Type B pancreatic cell (in vitro differentiated cells): ENCODE measurements around the gene ESRRA. TPM values are rescaled to one million over a fixed set of nuclear protein-coding genes. Genes with fewer than 3 reads are reported as not detected.

Experiments
- DNase-seq: peaks from one replicate; pipeline ENCODE4 v3.0.0; 2021; ENCODE audit warnings: mixed read lengths; ENCODE audit not compliant: unreplicated experiment; ENCODE audit errors: extremely low spot score
- H3K27ac Mint-ChIP-seq: 2 replicates; pipeline ENCODE4 v1.8.0; 2021; ENCODE audit warnings: mild to moderate bottlenecking, mixed read lengths
- H3K27me3 Mint-ChIP-seq: 2 replicates; pipeline ENCODE4 v1.8.0; 2021; ENCODE audit warnings: mixed read lengths
- H3K36me3 Mint-ChIP-seq: 2 replicates; pipeline ENCODE4 v1.8.0; 2021; ENCODE audit warnings: mixed read lengths
- H3K4me1 Mint-ChIP-seq: one replicate; pipeline ENCODE4 v1.8.0; 2021; ENCODE audit warnings: mixed read lengths; ENCODE audit not compliant: unreplicated experiment
- H3K4me3 Mint-ChIP-seq: 2 replicates; pipeline ENCODE4 v1.8.0; 2021; ENCODE audit warnings: mild to moderate bottlenecking, mixed read lengths
- H3K9me3 Mint-ChIP-seq: 2 replicates; pipeline ENCODE4 v1.8.0; 2021; ENCODE audit warnings: mixed read lengths
- total RNA-seq: library from RNA; stranded (reverse); gene quantifications from 2 replicates; pipeline ENCODE4 v1.2.1, GENCODE V29; 2021; ENCODE audit warnings: low replicate concordance
- TF ChIP-seq, protein P1 (sequence below): fragments of 200-600 bp; sonication (generic); conservative IDR thresholded peaks from 2 replicates; pipeline ENCODE4 v1.5.0; 2021; ENCODE audit warnings: antibody characterized with exemption, mild to moderate bottlenecking

ESRRA gene
- total RNA-seq, 1 donor from 2014 or later = 41.7 TPM

DNA sequence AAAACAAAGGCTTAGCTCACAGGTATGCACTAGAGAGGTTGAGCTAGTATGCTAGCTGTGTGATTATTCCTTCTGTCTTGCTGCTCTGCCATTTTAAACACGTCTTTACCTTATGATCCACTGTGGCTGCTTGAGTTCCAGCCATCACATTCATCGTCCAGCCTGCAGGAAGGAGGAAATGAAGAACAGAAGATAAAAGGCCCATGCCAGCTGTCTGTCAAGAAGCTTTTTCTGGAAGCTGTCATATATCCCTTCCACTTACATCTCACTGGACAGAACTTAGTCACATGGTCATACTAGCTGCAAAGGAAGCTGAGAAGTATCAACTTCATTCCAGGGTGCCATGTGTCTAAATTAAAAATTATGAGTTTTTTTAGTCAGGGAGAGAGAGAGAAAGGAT is 22.1 kb downstream of the ESRRA start:
- TF ChIP-seq, protein P1, sequence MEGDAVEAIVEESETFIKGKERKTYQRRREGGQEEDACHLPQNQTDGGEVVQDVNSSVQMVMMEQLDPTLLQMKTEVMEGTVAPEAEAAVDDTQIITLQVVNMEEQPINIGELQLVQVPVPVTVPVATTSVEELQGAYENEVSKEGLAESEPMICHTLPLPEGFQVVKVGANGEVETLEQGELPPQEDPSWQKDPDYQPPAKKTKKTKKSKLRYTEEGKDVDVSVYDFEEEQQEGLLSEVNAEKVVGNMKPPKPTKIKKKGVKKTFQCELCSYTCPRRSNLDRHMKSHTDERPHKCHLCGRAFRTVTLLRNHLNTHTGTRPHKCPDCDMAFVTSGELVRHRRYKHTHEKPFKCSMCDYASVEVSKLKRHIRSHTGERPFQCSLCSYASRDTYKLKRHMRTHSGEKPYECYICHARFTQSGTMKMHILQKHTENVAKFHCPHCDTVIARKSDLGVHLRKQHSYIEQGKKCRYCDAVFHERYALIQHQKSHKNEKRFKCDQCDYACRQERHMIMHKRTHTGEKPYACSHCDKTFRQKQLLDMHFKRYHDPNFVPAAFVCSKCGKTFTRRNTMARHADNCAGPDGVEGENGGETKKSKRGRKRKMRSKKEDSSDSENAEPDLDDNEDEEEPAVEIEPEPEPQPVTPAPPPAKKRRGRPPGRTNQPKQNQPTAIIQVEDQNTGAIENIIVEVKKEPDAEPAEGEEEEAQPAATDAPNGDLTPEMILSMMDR = no peak
- peaks cover 6% of the 10 kb centered on the region for H3K4me1 Mint-ChIP-seq
- H3K27ac Mint-ChIP-seq = no peak overlapping the region
- H3K4me3 Mint-ChIP-seq = no peak overlapping the region
- DNase-seq = no peak
- H3K36me3 Mint-ChIP-seq = no peaks in the 10 kb centered on the region
- no peaks in the 10 kb centered on the region for H3K27me3 Mint-ChIP-seq
- no peaks in the 10 kb centered on the region for H3K9me3 Mint-ChIP-seq

DNA sequence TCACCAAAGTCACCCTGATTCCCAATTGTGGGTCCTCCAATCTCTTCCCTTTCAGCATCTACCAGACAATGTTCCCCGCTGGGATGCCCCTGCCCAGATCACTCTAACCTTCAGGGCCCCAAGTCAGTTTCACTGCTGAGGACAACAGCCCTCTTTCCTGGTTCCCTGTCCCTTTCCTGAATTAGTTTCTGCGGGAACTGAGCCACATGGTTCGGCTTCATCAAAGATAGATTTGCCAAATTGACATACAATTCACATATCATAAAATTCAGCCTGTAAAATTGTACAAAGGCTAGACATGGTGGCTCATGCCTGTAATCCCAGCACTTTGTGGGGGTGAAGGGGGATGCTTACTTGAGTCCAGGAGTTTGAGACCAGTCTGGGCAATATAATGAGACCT is 22.7 kb downstream of the ESRRA start:
- H3K4me1 Mint-ChIP-seq = peaks cover 6% of the 10 kb centered on the region
- TF ChIP-seq, protein P1 = no peak
- no peak for DNase-seq
- no peak overlapping the region for H3K4me3 Mint-ChIP-seq
- no peak overlapping the region for H3K27ac Mint-ChIP-seq
- no peaks in the 10 kb centered on the region for H3K27me3 Mint-ChIP-seq
- no peaks in the 10 kb centered on the region for H3K9me3 Mint-ChIP-seq
- H3K36me3 Mint-ChIP-seq = no peaks in the 10 kb centered on the region

DNA sequence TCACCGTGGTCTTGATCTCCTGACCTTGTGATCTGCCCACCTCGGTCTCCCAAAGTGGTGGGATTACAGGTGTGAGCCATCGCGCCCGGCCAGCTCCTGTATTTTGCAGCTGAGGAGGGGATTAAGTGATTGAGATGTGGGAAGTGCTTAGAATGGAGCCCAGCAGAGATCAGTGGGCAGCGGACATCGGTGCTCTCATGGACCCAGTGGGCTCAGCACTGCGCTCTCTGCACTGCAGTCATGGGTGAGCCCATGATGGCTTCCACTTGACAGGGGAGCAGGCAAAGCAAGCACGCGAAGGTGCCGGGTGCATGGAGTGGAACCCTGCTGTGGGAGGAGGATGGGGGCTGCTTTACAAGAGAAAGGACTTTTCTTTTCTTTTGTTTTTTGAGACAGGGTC is 25.6 kb downstream of the ESRRA start:
- Mint-ChIP-seq H3K4me1 (peaks cover 11% of the 10 kb centered on the region), H3K9me3 (no peaks in the 10 kb centered on the region), H3K27me3 (peaks cover 3% of the 10 kb centered on the region), H3K36me3 (no peaks in the 10 kb centered on the region), H3K4me3 (no peak overlapping the region), H3K27ac (no peak overlapping the region)
- TF ChIP-seq, protein P1 = no peak
- no peak for DNase-seq

DNA sequence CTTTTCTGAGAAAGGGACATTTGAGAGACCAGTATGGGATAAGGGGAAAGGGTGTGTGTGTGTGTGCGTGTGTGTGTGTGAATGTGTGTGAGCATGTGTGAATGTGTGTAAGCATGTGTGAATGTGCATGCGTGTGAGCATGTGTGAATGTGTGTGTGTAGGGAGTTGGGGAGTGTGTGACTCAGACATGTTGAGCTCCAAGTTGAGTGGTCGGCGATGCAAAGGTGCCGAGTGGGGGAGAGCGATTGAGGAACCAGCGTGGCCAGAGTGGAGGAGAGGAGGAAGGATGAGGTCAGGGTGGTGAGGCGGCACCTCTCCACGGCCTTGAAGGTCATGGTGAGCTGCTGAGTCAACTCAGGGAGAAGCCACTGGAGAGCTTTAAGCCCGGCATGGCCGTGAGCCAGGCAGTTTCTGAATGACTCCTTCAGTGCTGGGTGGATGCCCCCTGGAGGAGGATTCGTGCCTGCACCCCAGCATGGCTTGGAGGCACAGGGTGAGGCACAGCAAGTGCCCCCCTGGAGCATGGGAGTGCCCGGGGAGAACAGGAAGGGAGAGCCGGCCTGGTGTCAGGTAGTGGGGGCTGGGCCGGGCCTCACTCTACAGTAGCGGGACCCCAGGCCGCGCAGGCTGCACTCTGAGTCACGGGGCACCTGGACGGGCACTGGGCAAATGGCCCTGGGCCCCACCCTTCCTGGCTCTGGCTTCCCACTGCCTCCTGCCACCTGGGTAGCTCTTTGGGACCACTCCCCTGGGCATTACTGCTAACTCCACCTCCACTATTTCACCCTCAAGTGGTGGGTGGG is 26.4 kb downstream of the ESRRA start:
- no peaks in the 10 kb centered on the region for H3K36me3 Mint-ChIP-seq
- no peak for DNase-seq
- H3K4me3 Mint-ChIP-seq = no peak overlapping the region
- peak overlapping the region; percentile 35 for H3K27ac Mint-ChIP-seq
- H3K9me3 Mint-ChIP-seq = no peaks in the 10 kb centered on the region
- peaks cover 3% of the 10 kb centered on the region for H3K27me3 Mint-ChIP-seq
- peaks cover 11% of the 10 kb centered on the region for H3K4me1 Mint-ChIP-seq
- TF ChIP-seq, protein P1 = peak; percentile 42

DNA sequence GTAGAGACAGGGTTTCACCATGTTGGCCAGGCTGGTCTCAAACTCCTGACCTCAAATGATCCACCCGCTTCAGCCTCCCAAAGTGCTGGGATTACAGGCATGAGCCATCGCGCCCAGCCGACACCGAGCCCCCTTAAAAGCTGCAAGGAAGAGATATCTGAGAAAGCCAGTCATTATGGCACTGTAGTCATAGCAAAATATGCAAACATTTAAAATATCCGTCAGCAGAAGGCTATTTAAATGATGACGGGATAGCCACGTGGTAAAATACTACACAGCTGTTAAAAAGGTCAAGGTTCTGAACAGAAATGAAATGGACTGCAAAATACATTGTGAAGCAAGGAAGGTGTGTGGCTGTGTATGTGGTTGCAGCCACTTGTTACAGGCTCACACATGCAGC is 28.2 kb downstream of the ESRRA start:
- no peak overlapping the region for H3K4me3 Mint-ChIP-seq
- H3K9me3 Mint-ChIP-seq = no peaks in the 10 kb centered on the region
- DNase-seq = no peak
- H3K27me3 Mint-ChIP-seq = peaks cover 3% of the 10 kb centered on the region
- H3K36me3 Mint-ChIP-seq = no peaks in the 10 kb centered on the region
- peak overlapping the region; percentile 63 for H3K27ac Mint-ChIP-seq
- peaks cover 11% of the 10 kb centered on the region for H3K4me1 Mint-ChIP-seq
- TF ChIP-seq, protein P1 = no peak
